Measurements from ENCODE around the gene GRAMD2B.
A peak's percentile ranks its signal among the peaks of the same experiment; 100 is the strongest.
"Not testable (repeated sequence)": the region's sequence is repeated elsewhere in the genome, so short reads cannot be mapped to it uniquely, and the experiment has no call there.

The GRAMD2B gene

GRCh38 chr5:126513302-126513701 lies 90.1 kb downstream of the GRAMD2B start:
- DNase-seq (ENCODE audit: low read depth, low spot score), result no peak

DNA sequence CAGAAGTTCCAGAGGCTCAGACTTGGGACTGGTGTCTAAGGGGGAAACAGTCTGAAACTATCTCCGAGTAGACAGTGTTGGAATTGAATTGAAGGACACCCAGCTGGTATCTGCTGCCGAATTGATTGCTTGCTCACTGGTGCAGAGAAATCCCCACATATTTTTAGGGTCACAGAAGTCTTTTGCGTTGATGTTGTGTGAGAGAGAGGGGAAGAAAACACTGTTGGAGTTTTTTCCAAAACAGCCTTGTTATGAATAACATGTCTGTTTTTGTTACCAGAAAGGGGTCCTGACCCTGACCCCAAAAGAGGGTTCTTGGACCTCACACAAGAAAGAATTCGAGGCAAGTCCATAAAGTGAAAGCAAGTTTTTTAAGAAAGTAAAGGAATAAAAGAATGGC lies 90.5 kb downstream of the GRAMD2B start:
- DNase-seq (ENCODE audit: low read depth, low spot score), result no peak

GRCh38 chr5:126514131-126514557 lies 90.9 kb downstream of the GRAMD2B start:
- DNase-seq (ENCODE audit: low read depth, low spot score), result no peak

GRCh38 chr5:126514558-126515141 lies 91.4 kb downstream of the GRAMD2B start:
- DNase-seq (ENCODE audit: low read depth, low spot score), result no peak

DNA sequence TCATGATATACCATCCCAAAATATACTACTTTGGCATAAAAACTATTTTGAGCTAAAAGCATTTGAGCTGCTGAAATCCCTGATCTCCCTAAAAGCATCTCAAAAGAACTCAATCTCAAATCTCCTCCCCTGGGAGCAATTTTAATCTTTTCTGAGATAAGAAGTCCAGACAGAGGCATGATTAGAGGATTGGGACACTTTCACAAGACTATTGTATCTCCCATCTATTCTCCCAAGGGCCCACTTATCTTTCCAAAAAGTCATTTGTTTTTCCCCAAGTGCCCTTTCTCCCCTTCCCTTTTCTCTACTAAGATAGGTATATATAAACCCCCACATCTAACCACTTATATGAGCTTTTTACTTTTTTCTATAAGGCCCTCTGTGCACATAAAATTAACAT lies 92.1 kb downstream of the GRAMD2B start:
- DNase-seq (ENCODE audit: low read depth, low spot score), result no peak

GRCh38 chr5:126516133-126516532 lies 92.9 kb downstream of the GRAMD2B start:
- DNase-seq (ENCODE audit: low read depth, low spot score), result peak; percentile 53

DNA sequence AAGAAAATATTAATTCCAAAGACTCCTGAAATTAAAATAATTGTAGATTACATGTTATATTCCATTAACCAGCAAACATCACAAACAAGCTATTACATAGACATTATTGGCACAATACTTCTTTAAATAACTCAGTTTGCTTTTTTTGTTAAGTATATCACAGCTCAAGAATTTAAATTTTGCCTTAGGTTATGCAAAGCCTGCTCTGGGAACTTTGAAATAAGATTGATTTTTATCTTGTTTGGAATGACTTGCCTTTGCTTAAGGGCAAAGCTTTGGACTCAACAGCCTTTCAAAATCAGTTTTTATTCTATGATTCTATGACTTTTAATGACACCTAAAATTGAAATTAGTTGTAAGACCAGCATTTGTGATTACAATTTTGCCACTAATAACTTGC lies 93.6 kb downstream of the GRAMD2B start:
- no peak for DNase-seq (ENCODE audit: low read depth, low spot score)

- not testable (repeated sequence) for DNase-seq (ENCODE audit: low read depth, low spot score)
Measured at GRCh38 chr5:126519223-126519622, 96.0 kb downstream of the GRAMD2B start.

DNA sequence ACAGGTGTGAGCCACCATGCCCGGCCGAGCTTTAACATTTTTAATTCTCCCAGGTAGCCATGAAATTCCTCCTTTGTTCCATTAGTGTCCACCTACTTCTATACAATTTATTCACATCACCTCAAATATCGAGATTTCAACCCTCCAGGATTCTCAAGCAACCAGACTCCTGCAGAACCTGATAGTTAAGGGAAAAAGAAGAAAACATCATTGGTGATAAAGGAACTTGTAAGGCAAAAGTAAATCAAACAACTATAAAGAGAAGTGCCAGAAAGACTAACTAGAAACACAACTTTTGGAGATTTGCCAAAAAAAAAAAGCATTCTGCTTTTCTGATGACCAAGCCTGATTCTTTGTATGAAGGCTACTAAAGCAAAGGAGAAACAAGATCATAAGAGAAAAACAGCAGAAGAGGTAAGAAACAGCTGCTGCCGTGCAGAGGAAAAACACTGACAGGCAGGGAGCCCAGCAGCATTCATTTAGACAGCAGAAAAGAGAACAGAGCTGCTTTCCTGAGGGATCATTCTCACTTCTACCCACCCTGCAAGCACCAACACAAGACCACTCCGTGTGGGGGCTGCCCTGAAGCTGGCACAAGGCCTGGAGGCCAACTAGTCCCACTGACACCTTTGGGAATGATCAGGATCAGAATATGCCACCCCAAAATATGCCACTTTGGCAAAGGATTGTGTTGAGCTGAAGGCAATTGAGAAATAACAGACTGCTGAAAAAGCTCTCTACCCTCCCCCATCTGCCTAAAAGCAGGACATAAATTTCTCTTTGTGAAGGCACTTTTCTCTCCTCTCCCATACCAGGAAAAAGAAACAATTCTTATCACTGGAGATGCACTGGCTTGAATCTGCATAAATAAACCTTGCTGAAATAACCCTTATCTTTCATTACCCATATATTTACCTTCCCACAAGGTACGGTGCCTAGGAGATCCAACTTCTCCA lies 96.7 kb downstream of the GRAMD2B start:
- peak; percentile 29 for DNase-seq (ENCODE audit: low read depth, low spot score)

DNA sequence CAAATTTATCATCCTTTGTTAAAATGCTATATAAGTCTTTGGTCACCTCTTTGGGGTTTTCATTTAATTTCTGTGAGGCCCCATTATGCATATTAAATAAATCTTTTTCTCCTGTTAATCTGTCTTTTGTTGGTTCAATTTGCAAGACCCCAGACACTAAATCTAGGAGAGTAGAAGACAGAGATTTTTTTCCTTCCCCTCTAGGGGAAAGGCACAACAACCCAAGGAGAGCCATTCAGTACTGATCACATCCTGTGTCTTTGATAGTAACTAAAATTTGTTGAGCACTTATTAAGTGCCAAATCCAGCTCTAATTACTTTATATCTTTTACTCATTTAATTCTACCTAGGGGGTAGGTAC lies 97.4 kb downstream of the GRAMD2B start:
- no peak for DNase-seq (ENCODE audit: low read depth, low spot score)

DNA sequence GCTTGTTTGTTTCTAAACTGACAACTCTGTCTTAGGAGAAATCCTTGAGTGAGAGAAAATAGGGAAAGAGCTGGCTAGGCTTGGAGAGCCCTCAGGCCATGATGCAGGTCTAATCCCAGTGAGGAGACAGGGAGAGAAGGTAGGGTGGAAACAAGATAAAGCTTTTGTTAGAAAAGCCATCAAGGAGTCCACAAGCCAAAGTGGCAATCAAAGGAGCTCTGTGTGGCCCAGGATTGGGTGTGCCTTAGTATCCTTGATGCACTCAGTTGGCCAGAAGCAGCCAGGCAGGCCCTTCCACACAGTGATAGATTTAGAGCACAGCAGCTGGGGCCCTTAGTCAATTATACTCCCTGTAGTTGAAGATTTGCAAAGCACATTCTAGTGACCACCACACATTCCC lies 97.9 kb downstream of the GRAMD2B start:
- no peak for DNase-seq (ENCODE audit: low read depth, low spot score)

GRCh38 chr5:126523818-126524510 lies 100.8 kb downstream of the GRAMD2B start:
- no peak for DNase-seq (ENCODE audit: low read depth, low spot score)

DNA sequence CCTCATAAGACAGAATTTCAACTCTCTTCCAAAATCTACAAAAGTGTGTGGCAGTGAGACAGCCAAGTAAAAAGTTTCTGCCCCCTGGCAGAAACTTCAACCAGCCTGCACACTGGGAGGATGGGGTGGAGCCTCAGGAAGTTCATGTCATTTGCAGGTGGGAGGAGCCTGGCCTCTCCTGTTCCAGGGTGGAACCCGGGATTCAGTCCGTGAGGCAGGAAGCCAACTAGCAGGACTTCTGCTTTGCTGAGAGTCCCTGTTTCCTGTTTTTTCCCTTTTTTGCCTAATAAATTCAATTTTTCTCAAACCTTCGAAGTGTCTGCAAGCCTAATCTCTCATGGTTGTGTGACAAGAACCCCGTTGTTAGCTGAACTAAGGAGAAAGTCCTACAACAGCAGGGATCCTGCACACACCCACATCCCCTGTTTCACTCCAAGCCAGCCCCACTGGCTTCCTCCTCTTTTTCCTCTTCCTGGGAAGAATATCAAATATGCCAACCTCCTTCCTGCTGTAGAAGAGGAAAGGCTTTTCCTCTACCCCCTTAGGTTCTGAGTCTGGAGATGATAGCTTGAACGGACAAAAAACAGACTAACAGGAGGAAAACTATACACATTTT lies 102.5 kb downstream of the GRAMD2B start:
- no peak for DNase-seq (ENCODE audit: low read depth, low spot score)

DNA sequence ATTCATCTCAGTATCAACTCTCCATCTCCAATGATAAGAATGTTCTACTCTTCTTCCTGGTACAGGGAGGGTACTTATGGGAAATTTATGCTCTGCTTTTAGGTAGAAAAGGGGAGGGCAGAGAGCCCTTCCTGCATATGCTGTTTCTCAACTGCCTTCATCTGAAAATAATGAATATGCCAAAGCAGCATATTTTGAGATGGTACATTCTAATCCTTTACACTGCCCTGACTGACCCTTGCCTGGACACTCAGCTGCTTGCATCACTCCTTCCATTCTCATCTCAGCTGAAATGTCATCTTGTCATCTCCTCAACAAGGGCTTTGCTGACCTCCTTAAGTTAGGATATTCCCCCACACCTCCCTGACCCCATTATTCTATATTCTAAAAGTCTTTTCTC lies 103.3 kb downstream of the GRAMD2B start:
- DNase-seq (ENCODE audit: low read depth, low spot score), result no peak

DNA sequence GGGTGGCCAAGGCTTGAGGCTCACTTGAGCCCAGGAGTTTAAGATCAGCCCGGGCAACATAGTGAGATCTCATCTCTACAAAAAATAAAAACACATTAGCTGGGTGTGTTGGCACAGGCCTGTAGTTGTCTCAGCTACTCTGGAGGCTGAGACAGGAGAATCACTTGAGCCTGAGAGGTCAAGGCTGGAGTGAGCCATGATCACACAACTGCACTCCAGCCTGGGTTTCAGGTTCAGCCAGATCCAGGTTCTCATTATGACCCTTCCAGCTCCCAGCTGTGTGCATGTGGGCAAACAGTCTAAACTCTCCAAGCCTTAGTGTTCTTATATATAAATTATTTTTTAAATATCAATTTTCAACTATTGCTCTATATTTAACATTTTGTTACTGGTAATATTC lies 103.9 kb downstream of the GRAMD2B start:
- no peak for DNase-seq (ENCODE audit: low read depth, low spot score)

- DNase-seq (ENCODE audit: low read depth, low spot score), result no peak
Measured at GRCh38 chr5:126527892-126528291, 104.7 kb downstream of the GRAMD2B start.

- peak; percentile 51 for DNase-seq (ENCODE audit: low read depth, low spot score)
Measured at GRCh38 chr5:126531543-126532120, 108.4 kb downstream of the GRAMD2B start.

GRCh38 chr5:126534553-126534952 lies 111.3 kb downstream of the GRAMD2B start:
- no peak for DNase-seq (ENCODE audit: low read depth, low spot score)

DNA sequence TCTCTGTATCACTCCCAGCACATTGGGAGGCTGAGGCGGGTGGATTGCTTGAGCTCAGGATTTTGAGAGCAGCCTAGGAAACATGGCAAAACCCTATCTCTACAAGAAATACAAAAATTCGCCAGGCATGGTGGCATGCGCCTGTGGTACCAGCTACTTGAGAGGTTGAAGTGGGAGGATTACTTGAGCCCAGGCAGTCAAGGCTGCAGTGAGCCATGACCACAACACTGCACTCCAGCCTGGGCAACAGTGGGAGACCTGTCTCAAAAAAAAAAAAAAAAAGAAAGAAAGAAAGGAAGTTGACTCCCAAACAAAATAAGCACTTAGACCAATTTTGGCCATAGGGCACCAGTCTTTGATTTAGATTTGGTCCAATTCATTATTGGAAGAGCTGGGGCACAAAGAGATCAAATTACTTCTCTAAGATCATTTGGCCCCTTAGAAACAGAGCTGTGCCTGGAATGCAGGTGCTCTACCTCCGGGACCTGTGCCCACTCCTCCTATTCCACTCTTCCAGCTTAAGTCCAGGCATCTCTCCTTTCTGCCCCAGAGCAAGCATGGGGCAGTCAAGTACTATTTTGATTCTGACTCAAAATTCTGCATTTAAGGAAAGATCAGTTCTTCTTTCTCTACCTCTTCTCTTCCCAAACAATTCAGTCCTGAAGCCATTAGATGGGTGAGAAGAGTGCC lies 112.8 kb downstream of the GRAMD2B start:
- DNase-seq (ENCODE audit: low read depth, low spot score), result no peak

- DNase-seq (ENCODE audit: low read depth, low spot score), result no peak
Measured at GRCh38 chr5:126536874-126537273, 113.7 kb downstream of the GRAMD2B start.

DNA sequence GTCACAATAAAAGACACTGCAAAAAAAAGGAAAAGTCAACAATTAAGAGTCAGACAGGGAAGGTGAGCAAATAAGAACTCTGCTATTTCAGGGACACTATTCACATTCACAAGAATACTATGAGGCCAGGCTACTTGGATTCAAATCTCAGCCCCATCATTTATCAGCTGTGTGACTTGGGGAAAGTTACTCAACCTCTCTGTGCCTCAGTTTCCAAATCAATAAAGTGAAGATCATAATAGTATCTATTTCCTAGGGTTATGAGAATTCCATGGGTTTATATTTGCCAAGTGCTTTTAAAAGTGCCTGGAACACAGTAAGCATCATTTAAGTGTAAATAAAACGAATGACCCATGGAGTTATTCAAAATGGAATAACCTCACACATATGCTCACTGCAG lies 115.4 kb downstream of the GRAMD2B start:
- DNase-seq (ENCODE audit: low read depth, low spot score), result no peak
